ENCODE data around the gene CCDC159.
A peak's percentile ranks its signal among the peaks of the same experiment; 100 is the strongest.

CCDC159 gene

DNA sequence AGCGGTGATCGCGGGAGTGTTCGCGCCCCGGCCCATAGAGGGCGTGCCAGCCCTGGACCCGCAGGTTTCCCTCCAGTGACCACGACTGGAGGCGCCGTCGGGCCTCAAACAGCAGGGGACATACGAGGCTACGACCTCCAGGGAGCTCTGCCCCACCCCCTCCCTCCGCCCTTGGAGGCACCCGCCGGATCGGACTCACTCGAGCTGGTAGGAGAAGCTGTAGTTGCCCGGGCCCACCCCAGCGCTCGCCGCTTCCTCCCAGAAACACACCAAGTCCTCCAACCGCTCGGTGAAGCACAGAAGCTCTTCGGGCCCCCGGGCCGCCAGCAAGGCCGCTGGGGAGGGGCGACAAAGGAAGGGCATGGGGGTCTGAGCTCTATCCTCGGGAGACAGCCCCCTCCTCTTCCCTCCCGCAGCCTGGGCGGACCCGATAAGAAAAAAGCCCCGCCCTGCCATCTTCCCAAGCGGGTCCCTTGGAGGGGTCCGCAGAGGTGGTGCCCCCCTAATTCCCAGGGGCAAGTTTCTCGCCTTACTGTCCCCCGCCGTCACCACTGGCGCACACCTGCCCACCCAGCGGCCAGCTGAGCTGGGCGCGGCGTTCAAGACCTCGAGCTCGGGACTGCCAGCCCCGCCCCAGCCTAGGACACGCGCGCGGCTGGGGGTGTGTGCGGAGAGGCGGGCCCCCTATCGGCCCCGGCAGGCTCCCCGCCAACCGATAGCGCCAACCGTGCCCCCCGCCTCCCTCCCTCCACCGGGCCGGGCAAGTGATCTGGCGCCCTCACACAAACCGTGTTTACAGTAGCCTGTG lies 36.8 kb downstream of the CCDC159 start (continued):
- TF ChIP-seq, protein P1, sequence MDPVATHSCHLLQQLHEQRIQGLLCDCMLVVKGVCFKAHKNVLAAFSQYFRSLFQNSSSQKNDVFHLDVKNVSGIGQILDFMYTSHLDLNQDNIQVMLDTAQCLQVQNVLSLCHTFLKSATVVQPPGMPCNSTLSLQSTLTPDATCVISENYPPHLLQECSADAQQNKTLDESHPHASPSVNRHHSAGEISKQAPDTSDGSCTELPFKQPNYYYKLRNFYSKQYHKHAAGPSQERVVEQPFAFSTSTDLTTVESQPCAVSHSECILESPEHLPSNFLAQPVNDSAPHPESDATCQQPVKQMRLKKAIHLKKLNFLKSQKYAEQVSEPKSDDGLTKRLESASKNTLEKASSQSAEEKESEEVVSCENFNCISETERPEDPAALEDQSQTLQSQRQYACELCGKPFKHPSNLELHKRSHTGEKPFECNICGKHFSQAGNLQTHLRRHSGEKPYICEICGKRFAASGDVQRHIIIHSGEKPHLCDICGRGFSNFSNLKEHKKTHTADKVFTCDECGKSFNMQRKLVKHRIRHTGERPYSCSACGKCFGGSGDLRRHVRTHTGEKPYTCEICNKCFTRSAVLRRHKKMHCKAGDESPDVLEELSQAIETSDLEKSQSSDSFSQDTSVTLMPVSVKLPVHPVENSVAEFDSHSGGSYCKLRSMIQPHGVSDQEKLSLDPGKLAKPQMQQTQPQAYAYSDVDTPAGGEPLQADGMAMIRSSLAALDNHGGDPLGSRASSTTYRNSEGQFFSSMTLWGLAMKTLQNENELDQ (tag by site-specific recombination; IDR thresholded peaks at IDR 0.05; ENCODE audit: low read depth), result no peak
- TF ChIP-seq ZNF157 (tag by site-specific recombination; IDR thresholded peaks at IDR 0.05) (no peak), KLF7 (tag by site-specific recombination; IDR thresholded peaks at IDR 0.05; ENCODE audit: borderline replicate concordance) (no peak), OSR2 (tag by site-specific recombination; IDR thresholded peaks at IDR 0.05) (no peak; the same call in 1 of the 2 replicates), ZBTB7A (tag by site-specific recombination; IDR thresholded peaks at IDR 0.05; ENCODE audit: low read depth) (peak; percentile 81), ZNF366 (tag by site-specific recombination; conservative IDR thresholded peaks at IDR 0.05) (peak; percentile 31; the same call in 1 of the 2 replicates), ZNF670 (tag by site-specific recombination; IDR thresholded peaks at IDR 0.05; ENCODE audit: low read depth) (no peak), ZBTB8A (tag by site-specific recombination; IDR thresholded peaks at IDR 0.05) (peak; percentile 55; the same call in 1 of the 2 replicates), ZNF140 (tag by site-specific recombination; IDR thresholded peaks at IDR 0.05) (no peak), ZNF311 (tag by site-specific recombination; IDR thresholded peaks at IDR 0.05; ENCODE audit: borderline replicate concordance) (no peak), ZNF555 (tag by site-specific recombination; conservative IDR thresholded peaks at IDR 0.05) (no peak), ZNF114 (tag by site-specific recombination; IDR thresholded peaks at IDR 0.05) (no peak), ZNF350 (tag by site-specific recombination; IDR thresholded peaks at IDR 0.05) (no peak), ZNF10 (tag by site-specific recombination; IDR thresholded peaks at IDR 0.05) (no peak), ZNF623 (tag by site-specific recombination; IDR thresholded peaks at IDR 0.05) (no peak), WT1 (tag by site-specific recombination; IDR thresholded peaks at IDR 0.05) (no peak; the same call in 1 of the 2 replicates), ZNF48 (tag by site-specific recombination; IDR thresholded peaks at IDR 0.05) (no peak), HOXD13 (CRISPR knock-in tag; IDR thresholded peaks at IDR 0.05; ENCODE audit: borderline replicate concordance) (no peak), ZNF624 (tag by site-specific recombination; IDR thresholded peaks at IDR 0.05) (no peak), ZBTB17 (tag by site-specific recombination; IDR thresholded peaks at IDR 0.05) (peak; percentile 33; the same call in 1 of the 2 replicates), ZBTB11 (tag by site-specific recombination; conservative IDR thresholded peaks at IDR 0.05; ENCODE audit: low read depth) (peak; percentile 27; the same call in 1 of the 2 replicates), MEIS1 (CRISPR knock-in tag; IDR thresholded peaks at IDR 0.05; ENCODE audit: borderline replicate concordance) (no peak), ZNF473 (tag by site-specific recombination; IDR thresholded peaks at IDR 0.05) (no peak)
- TF ChIP-seq, protein P2, sequence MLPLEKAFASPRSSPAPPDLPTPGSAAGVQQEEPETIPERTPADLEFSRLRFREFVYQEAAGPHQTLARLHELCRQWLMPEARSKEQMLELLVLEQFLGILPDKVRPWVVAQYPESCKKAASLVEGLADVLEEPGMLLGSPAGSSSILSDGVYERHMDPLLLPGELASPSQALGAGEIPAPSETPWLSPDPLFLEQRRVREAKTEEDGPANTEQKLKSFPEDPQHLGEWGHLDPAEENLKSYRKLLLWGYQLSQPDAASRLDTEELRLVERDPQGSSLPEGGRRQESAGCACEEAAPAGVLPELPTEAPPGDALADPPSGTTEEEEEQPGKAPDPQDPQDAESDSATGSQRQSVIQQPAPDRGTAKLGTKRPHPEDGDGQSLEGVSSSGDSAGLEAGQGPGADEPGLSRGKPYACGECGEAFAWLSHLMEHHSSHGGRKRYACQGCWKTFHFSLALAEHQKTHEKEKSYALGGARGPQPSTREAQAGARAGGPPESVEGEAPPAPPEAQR (tag by site-specific recombination; IDR thresholded peaks at IDR 0.05), result no peak
- TF ChIP-seq, protein P3, sequence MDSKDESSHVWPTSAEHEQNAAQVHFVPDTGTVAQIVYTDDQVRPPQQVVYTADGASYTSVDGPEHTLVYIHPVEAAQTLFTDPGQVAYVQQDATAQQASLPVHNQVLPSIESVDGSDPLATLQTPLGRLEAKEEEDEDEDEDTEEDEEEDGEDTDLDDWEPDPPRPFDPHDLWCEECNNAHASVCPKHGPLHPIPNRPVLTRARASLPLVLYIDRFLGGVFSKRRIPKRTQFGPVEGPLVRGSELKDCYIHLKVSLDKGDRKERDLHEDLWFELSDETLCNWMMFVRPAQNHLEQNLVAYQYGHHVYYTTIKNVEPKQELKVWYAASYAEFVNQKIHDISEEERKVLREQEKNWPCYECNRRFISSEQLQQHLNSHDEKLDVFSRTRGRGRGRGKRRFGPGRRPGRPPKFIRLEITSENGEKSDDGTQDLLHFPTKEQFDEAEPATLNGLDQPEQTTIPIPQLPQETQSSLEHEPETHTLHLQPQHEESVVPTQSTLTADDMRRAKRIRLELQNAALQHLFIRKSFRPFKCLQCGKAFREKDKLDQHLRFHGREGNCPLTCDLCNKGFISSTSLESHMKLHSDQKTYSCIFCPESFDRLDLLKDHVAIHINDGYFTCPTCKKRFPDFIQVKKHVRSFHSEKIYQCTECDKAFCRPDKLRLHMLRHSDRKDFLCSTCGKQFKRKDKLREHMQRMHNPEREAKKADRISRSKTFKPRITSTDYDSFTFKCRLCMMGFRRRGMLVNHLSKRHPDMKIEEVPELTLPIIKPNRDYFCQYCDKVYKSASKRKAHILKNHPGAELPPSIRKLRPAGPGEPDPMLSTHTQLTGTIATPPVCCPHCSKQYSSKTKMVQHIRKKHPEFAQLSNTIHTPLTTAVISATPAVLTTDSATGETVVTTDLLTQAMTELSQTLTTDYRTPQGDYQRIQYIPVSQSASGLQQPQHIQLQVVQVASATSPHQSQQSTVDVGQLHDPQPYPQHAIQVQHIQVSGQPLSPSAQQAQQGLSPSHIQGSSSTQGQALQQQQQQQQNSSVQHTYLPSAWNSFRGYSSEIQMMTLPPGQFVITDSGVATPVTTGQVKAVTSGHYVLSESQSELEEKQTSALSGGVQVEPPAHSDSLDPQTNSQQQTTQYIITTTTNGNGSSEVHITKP (tag by site-specific recombination; IDR thresholded peaks at IDR 0.05), result peak; percentile 49; the same call in 1 of the 2 replicates
- TF ChIP-seq, protein P4, sequence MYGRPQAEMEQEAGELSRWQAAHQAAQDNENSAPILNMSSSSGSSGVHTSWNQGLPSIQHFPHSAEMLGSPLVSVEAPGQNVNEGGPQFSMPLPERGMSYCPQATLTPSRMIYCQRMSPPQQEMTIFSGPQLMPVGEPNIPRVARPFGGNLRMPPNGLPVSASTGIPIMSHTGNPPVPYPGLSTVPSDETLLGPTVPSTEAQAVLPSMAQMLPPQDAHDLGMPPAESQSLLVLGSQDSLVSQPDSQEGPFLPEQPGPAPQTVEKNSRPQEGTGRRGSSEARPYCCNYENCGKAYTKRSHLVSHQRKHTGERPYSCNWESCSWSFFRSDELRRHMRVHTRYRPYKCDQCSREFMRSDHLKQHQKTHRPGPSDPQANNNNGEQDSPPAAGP (tag by site-specific recombination; IDR thresholded peaks at IDR 0.05), result peak; percentile 69
